Heart right ventricle (tissue), 16 donors: ENCODE results near the gene SCYGR7. TPM values are rescaled to one million over a fixed set of nuclear protein-coding genes. Genes with fewer than 3 reads are reported as not detected.

ENCODE experiments used
- ATAC-seq, 8 donors: fragments of 200-7000 bp; cut with Tn5 transposase; one replicate each; pipeline ENCODE4 v1.9.1; 2020; ENCODE audit warnings: mild to moderate bottlenecking in 8 of 8, moderate library complexity in 8 of 8, moderate number of reproducible peaks in 1 of 8
- DNase-seq, 2 donors: peaks; one replicate each; pipeline ENCODE4 v3.0.0-alpha.2; 2020
- H3K27ac ChIP-seq, 10 donors: fragments of 200-600 bp; sonication (generic) in 2 of 10; one replicate each; pipeline versions ENCODE4 v1.5.0 to v1.8.0; 2020 to 2022; ENCODE audit warnings: mild to moderate bottlenecking in 3 of 10
- H3K27me3 ChIP-seq, 7 donors: fragments of 200-600 bp; one replicate each; pipeline ENCODE4 v1.8.0; 2021 to 2022; ENCODE audit warnings: mild to moderate bottlenecking in 2 of 7
- H3K36me3 ChIP-seq, 9 donors: fragments of 200-600 bp; sonication (generic) in 1 of 9; one replicate each; pipeline versions ENCODE4 v1.5.0 to v1.8.0; 2020 to 2022; ENCODE audit warnings: mild to moderate bottlenecking in 2 of 9
- H3K4me1 ChIP-seq, 9 donors: fragments of 200-600 bp; sonication (generic) in 1 of 9; one replicate each; pipeline versions ENCODE4 v1.5.0 to v1.8.0; 2020 to 2022; ENCODE audit warnings: mild to moderate bottlenecking in 4 of 9
- H3K4me3 ChIP-seq, 10 donors: fragments of 200-600 bp; sonication (generic) in 2 of 10; one replicate each; pipeline versions ENCODE4 v1.5.0 to v1.8.0; 2020 to 2022; ENCODE audit warnings: mild to moderate bottlenecking in 7 of 10, moderate library complexity in 2 of 10
- H3K9me3 ChIP-seq, 11 donors: fragments of 200-600 bp in 10 of 11; sonication (generic) in 2 of 11; one replicate each; pipeline versions ENCODE4 v1.5.0 to v1.8.0; 2013 to 2022; ENCODE audit warnings: mild to moderate bottlenecking in 2 of 11, control low read depth in 1 of 11, moderate library complexity in 1 of 11
- CTCF ChIP-seq, 9 donors: fragments of 200-600 bp; sonication (generic) in 2 of 9; IDR thresholded peaks; one replicate each; pipeline versions ENCODE4 v1.5.0 to v1.8.0; 2021 to 2022; ENCODE audit warnings: antibody characterized with exemption in 9 of 9, mild to moderate bottlenecking in 5 of 9, moderate library complexity in 1 of 9
- WGBS, 2 donors: extraction: QIAGEN DNeasy Blood & Tissue Kit; methylation state at CpG; one replicate each; pipeline ENCODE4 v1.1.7; 2013; ENCODE audit warnings: inconsistent platforms in 1 of 2; 5-methylcytosine and 5-hydroxymethylcytosine counted together
- intact Hi-C, 10 donors: fragments of 100-400 bp; cut with DNase I; formaldehyde crosslinking; loops; one replicate each; pipeline versions ENCODE4 v1.11.1 to v1.14.2; 2022
- polyA plus RNA-seq, 2 donors: library from polyadenylated mRNA; stranded (reverse); fragments of 200-250 nt; gene quantifications; one replicate each; pipeline ENCODE4 v1.2.3, GENCODE V29; 2013
- total RNA-seq, 10 donors: library from RNA; stranded (reverse); fragmentation: NEBNext Ultra II Directional in 3 of 10; extraction: Animal tissue kit (Norgen Biotek cat#: 25700) in 3 of 10; gene quantifications; one replicate each; pipeline versions ENCODE4 v1.2.1 to v1.2.4, GENCODE V29; 2021 to 2023
- donor health status: Arrhythmogenic right ventricular cardiomyopathy.
- donor health status: ischemic (EF 13 %, LVEDD 7.1; RV severe dilation, severe dysfunction).
- donor health status: healthy with polysubstance abuse.
- donor health status: DM: no; HTN: yes; CAD: no.
- donor health status: DM: no; HTN: no; CAD: no.
- donor health status: ischemic (EF 25% LVEDD 6.9; RV normal size, moderate dysfunction).
- donor health status: ischemic (EF 25% LVEDD 5.7; RV mildly dilated, moderate dysfunction).
- donor health status: healthy.
- donor health status: DM: yes; HTN: yes; CAD: no.
- donor health status: Ischemic cardiomyopathy.
- donor health status: ischemic (EF 35%, LVEDD 5.7; RV mildly dilated, moderate dysfunction).
- donor health status: nonischemic (EF 11% LVEDD 7.7; RV severe dilation, severe dysfunction).
- donor health status: DM: yes; HTN: yes; CAD: no.
- donor health status: PGD.
- donor health status: ischemic (EF 29% LVEDD 5.4; RV normal size, mild dysfunction).
- donor health status: nonischemic (EF 23%, LVEDD 6.1; RV moderate dilation, normal function).

The SCYGR7 gene
- total and polyA plus RNA-seq, 12 donors = not detected

GRCh38 chr2:227767830-227768229, 39.7 kb downstream of the SCYGR7 start:
- H3K4me3 ChIP-seq = no peak overlapping the region
- H3K27me3 ChIP-seq = no peaks in the 10 kb centered on the region
- no peaks in the 10 kb centered on the region for H3K9me3 ChIP-seq
- 91 to 92% methylated on average over 22 of the region's 22 CpGs for WGBS, 2 donors
- DNase-seq (no peak), ATAC-seq (no peak)
- H3K4me1 ChIP-seq = peaks cover 0 to 8% (median 5%) of the 10 kb centered on the region in 9 donors
- no peaks in the 10 kb centered on the region for H3K36me3 ChIP-seq
- H3K27ac ChIP-seq = no peak overlapping the region
- no peak for TF ChIP-seq CTCF (IDR thresholded peaks at IDR 0.05)
- intact Hi-C loops = loop anchor here (2.0 to 10.0 kb wide), 14 partner anchors 106 to 633 kb away; partner anchors contain the start of gene AGFG1 (in 4 of the 10)

- intact Hi-C loops = no loop called here
- peaks cover 0 to 8% (median 0%) of the 10 kb centered on the region in 7 donors for H3K27me3 ChIP-seq
- no peak for DNase-seq
- H3K4me3 ChIP-seq = no peak overlapping the region
- no peak overlapping the region for H3K27ac ChIP-seq
- no peak for ATAC-seq
- no peaks in the 10 kb centered on the region for H3K9me3 ChIP-seq
- no peaks in the 10 kb centered on the region for H3K36me3 ChIP-seq
- H3K4me1 ChIP-seq = no peaks in the 10 kb centered on the region
- no peak for TF ChIP-seq CTCF (IDR thresholded peaks at IDR 0.05)
- WGBS, 2 donors = 75 to 78% methylated on average over 5 of the region's 5 CpGs
These were observed 44.1 kb downstream of the SCYGR7 start for GRCh38 chr2:227772197-227772661.

- Histone ChIP-seq H3K4me3 (no peak overlapping the region), H3K9me3 (no peaks in the 10 kb centered on the region), H3K27ac (no peak overlapping the region), H3K4me1 (no peaks in the 10 kb centered on the region), H3K36me3 (no peaks in the 10 kb centered on the region), H3K27me3 (peaks cover 0 to 8% (median 0%) of the 10 kb centered on the region in 7 donors)
- ATAC-seq (no peak), DNase-seq (no peak)
- 54 to 65% methylated on average over 2 of the region's 2 CpGs for WGBS, 2 donors
- no peak for TF ChIP-seq CTCF (IDR thresholded peaks at IDR 0.05)
- intact Hi-C loops = no loop called here
These were observed 44.8 kb downstream of the SCYGR7 start for GRCh38 chr2:227772932-227773331.

- ATAC-seq (no peak), DNase-seq (no peak)
- Histone ChIP-seq H3K36me3 (no peaks in the 10 kb centered on the region), H3K4me3 (no peak overlapping the region), H3K4me1 (no peaks in the 10 kb centered on the region), H3K27ac (no peak overlapping the region), H3K9me3 (no peaks in the 10 kb centered on the region), H3K27me3 (peaks cover 0 to 8% (median 0%) of the 10 kb centered on the region in 7 donors)
- intact Hi-C loops = no loop called here
- WGBS, 2 donors = 57 to 59% methylated on average over 15 of the region's 15 CpGs
- TF ChIP-seq CTCF (IDR thresholded peaks at IDR 0.05) = peak in 1 of 9 donors; percentile 28
These were observed 46.0 kb downstream of the SCYGR7 start for GRCh38 chr2:227774011-227774624.
